ENCODE measurements around the gene PTEN.
A peak's percentile ranks its signal among the peaks of the same experiment; 100 is the strongest.
"Not testable (repeated sequence)": the region's sequence is repeated elsewhere in the genome, so short reads cannot be mapped to it uniquely, and the experiment has no call there.

PTEN gene

DNA sequence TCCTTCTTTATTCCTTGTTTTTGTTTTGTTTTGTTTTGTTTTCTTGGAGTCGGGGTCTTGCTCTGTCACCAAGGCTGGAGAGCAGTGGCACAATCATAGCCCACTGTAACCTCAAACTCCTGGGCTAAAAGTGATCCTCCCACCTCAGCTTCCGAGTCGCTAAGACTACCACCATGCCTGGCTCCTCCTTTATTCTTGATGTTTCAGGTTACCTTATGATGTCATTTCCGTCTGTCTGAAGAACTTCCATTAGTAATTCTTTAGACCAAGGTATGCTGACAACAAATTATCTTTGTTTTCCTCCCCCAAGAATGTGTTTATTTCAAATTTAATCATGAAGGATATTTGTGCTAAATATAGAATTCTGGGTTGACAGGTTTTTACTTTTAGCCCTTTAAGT is 27.3 kb upstream of the PTEN start:
- in situ Hi-C loops (cut with HindIII; ENCODE audit: low pct_unique_long_range_greater_than_20kb, low sequenced_read_pairs), result no loop called here
- no peak for TF ChIP-seq JUND (IDR thresholded peaks at IDR 0.05; ENCODE audit: low read depth)
- no peak for DNase-seq (ENCODE audit: low read depth in 1 of 2, low spot score in 1 of 2)

DNA sequence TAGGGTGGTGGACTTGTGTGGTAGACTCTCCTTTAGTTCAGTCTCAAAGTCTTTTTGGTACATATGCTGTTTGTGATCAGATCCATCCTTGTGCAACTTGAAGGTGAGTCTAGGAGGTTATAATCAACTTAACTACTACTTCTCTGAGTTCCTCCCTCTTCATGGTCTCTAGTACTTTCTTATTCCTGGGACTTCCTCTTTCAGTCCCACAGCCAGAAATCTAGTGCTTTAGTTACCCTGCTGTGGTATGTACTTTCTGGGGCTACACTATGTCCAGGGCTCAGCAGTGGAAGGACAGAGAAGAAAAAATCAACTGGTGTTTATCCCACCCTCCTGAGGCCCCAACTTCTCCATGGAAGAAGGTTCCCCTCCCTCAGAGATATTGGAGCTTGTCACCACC is 26.0 kb upstream of the PTEN start:
- in situ Hi-C loops (cut with HindIII; ENCODE audit: low pct_unique_long_range_greater_than_20kb, low sequenced_read_pairs), result no loop called here
- no peak for DNase-seq (ENCODE audit: low read depth in 1 of 2, low spot score in 1 of 2)
- TF ChIP-seq JUND (IDR thresholded peaks at IDR 0.05; ENCODE audit: low read depth), result no peak

DNA sequence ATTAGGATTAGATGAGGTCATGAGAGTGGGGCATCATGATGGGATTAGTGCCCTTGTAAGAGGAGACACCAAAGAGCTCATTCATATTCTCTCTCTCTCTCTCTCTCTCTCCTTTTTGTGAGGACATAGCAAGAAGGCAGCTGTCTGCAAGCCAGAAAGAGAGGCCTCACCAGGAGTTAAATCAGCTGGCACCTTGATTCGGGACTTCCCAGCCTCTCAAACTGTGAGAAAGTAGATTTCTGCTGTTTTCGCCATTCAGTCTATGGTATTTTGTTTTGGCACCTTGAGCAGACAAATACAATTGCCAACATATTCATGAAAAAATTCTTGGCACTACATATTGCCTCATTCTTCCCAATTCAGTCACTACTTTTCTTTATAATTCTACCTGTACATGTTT is 24.8 kb upstream of the PTEN start:
- TF ChIP-seq JUND (IDR thresholded peaks at IDR 0.05; ENCODE audit: low read depth), result no peak
- DNase-seq (ENCODE audit: low read depth in 1 of 2, low spot score in 1 of 2), result no peak
- in situ Hi-C loops (cut with HindIII; ENCODE audit: low pct_unique_long_range_greater_than_20kb, low sequenced_read_pairs), result no loop called here

DNA sequence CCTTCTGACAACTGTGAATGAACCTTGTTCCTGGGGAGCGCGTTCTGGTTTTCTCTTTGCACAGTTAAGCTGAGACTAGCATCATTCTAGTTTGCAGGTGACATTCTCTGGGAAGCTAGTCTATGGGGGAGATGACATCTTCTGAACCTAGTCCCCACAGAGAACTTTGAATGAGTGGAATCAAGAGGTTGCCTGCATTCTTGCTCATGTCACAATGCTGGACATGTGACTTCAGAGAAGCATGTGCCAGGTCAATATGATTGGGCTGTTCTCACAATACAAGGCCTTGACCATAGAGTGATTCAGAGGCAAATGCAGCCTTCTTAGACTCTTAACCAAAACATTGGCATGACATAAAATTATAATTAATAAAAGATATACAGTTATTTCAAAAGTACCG is 22.2 kb upstream of the PTEN start:
- TF ChIP-seq JUND (IDR thresholded peaks at IDR 0.05; ENCODE audit: low read depth), result no peak
- in situ Hi-C loops (cut with HindIII; ENCODE audit: low pct_unique_long_range_greater_than_20kb, low sequenced_read_pairs), result no loop called here
- DNase-seq (ENCODE audit: low read depth in 1 of 2, low spot score in 1 of 2), result no peak

DNA sequence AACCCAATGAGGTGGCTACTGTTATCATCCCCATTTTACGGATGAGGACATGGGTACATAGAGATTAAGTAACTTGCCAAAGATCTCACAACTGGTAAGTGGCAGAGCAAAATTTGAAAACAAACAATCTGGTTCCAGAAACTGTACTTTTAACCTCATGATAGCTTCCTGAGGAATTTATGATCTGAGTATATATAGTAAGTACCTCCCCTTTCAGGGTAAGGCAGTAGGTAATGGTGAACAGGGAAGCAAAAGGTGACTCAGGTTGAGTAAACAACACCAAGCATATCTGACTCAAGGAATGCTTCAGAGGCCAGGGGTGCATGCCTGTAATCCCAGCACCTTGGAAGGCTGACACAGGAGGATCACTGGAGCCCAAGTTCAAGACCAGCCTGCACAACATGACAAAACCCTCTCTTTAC is 21.2 kb upstream of the PTEN start:
- in situ Hi-C loops (cut with HindIII; ENCODE audit: low pct_unique_long_range_greater_than_20kb, low sequenced_read_pairs), result no loop called here
- no peak for TF ChIP-seq JUND (IDR thresholded peaks at IDR 0.05; ENCODE audit: low read depth)
- DNase-seq (ENCODE audit: low read depth in 1 of 2, low spot score in 1 of 2), result no peak

DNA sequence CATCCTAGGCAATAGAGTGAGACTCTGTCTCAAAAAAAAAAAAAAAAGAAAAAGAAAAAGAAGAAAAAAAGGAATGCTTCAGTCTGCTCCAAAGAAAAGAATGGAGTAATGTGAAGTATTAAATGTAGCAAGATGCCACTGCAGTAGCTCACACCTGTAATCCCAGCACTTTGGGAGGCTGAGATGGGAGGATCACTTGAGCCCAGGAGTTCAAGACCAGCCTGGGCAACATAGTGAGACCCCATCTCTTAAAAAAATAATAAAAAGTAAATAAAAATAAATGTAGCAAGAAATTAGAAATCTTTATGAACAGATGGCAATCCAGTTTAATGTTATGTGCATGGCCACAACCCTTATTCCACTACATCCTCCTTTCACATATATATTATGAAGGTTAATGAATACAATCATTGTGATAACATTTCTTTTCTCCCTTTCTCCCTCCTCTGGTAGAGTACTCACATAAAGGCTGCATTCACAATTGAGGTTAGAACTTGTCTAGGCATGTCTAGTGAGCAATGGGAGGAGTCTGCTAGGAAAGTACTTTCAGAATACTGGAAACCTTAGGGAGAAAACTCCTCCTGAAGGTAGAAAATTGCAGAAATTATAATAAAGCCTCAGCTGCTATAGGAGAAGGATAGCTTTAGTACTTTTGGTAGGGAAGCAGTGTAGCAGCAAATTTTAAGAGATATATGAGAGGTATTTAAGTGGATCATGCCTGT is 20.5 kb upstream of the PTEN start:
- no peak for TF ChIP-seq JUND (IDR thresholded peaks at IDR 0.05; ENCODE audit: low read depth)
- peak in 1 of 2 experiments; percentile 65 for DNase-seq (ENCODE audit: low read depth in 1 of 2, low spot score in 1 of 2)
- in situ Hi-C loops (cut with HindIII; ENCODE audit: low pct_unique_long_range_greater_than_20kb, low sequenced_read_pairs), result no loop called here

DNA sequence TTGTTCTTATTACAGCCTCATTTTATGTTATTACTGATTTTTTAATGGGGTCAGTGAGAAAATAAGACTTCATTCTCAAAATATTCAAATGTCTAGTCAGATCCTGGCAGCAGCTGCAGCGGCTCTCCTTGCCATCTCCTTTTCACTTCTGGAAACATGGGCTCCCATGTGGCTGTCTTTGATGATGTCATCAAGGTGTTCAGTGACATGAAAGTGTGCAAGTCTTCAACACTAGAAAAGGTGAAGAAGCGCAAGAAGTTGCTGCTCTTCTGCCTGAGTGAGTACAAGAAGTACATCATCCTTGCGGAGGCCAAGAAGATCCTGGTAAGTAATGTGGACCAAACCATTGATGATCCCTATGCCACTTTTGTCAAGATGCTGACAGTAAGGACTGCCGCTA is 19.7 kb upstream of the PTEN start:
- no peak for DNase-seq (ENCODE audit: low read depth in 1 of 2, low spot score in 1 of 2)
- TF ChIP-seq JUND (IDR thresholded peaks at IDR 0.05; ENCODE audit: low read depth), result no peak
- in situ Hi-C loops (cut with HindIII; ENCODE audit: low pct_unique_long_range_greater_than_20kb, low sequenced_read_pairs), result no loop called here

DNA sequence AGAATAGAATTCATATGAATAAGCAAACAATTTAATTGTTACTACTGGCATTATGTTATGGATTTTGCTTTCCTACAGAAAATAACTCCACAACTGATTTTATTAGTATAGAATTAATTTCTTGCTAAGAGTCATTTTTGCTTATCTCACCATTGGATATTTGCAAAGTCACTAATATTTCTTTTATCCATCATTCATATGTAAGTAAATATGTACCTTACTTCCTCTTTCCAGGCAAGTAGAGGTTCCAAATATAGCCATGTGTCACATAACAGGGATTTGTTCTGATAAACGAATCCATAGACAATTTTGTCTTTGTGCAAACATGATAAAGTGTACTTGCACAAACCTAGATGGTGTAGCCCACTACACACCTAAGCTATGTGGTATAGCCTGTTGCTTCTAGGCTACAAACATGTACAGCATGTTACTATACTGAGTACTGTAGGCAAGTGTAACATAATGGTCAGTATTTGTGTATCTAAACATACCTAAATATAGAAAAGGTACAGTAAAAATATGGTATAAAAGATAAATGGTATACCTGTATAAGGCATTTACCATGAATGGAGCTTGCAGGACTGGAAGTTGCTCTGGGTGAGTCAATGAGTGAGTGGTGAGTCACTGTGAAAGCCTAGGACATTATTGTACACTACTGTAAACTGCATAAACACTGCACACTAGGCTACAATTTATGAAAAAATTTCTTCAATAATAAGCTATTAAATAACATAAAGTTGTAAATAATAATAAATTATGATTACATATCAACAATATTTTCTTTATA is 18.4 kb upstream of the PTEN start:
- DNase-seq (ENCODE audit: low read depth in 1 of 2, low spot score in 1 of 2), result no peak
- no peak for TF ChIP-seq JUND (IDR thresholded peaks at IDR 0.05; ENCODE audit: low read depth)
- in situ Hi-C loops (cut with HindIII; ENCODE audit: low pct_unique_long_range_greater_than_20kb, low sequenced_read_pairs), result no loop called here

DNA sequence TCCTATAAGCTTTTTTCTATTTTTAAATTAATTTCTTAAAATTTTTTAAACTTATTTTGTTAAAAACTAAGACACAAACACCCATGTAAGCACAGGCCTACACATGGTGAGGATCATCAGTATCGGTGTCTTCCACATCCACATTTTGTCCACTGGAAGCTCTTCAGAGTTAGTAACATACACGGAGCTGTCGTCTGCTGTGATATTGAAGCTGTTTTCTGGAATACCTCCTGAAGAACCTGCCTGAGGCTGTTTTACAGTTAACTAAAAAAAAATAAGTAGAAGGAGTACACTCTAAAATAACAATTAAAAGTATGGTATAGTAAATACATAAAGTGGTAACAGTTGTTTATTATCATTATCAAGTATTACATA is 17.8 kb upstream of the PTEN start:
- in situ Hi-C loops (cut with HindIII; ENCODE audit: low pct_unique_long_range_greater_than_20kb, low sequenced_read_pairs), result no loop called here
- no peak for DNase-seq (ENCODE audit: low read depth in 1 of 2, low spot score in 1 of 2)
- TF ChIP-seq JUND (IDR thresholded peaks at IDR 0.05; ENCODE audit: low read depth), result no peak

DNA sequence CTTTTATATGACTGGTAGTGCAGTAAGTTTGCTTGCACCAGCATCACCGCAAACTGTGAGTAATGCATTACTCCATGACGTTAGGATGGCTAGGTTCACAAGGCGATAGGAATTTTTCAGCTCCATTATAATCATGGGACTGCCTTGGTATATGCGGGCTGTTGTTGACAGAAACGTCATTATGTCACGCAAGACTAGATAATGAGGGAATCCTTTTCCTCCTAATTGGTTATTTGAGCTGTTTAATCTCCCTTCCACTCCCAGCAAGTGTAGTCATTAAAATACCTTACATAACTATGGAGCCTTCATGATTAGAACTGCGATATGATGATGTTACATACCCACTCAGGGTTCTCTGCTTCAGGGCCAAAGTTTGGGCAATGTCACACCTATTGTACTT is 17.4 kb upstream of the PTEN start:
- no peak for TF ChIP-seq JUND (IDR thresholded peaks at IDR 0.05; ENCODE audit: low read depth)
- in situ Hi-C loops (cut with HindIII; ENCODE audit: low pct_unique_long_range_greater_than_20kb, low sequenced_read_pairs), result no loop called here
- peak in 1 of 2 experiments; percentile 45 for DNase-seq (ENCODE audit: low read depth in 1 of 2, low spot score in 1 of 2)

DNA sequence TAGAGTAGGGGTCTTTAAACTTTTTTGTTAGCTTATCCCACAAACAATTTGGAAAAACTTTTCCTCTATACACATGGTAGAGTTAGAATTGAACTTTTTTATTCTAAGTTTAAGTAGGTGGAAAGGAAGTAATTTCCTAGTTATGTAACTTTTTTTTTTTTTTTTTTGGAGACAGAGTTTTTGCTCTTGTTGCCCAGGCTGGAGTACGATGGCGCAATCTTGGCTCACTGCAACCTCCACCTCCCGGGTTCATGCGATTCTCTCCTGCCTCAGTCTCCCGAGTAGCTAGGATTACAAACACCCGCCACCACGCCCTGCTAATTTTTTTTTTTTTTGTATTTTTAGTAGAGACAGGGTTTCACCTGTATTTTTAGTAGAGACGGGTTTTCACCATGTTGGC is 16.7 kb upstream of the PTEN start:
- in situ Hi-C loops (cut with HindIII; ENCODE audit: low pct_unique_long_range_greater_than_20kb, low sequenced_read_pairs); DNase-seq (ENCODE audit: low read depth in 1 of 2, low spot score in 1 of 2): not testable (repeated sequence)

DNA sequence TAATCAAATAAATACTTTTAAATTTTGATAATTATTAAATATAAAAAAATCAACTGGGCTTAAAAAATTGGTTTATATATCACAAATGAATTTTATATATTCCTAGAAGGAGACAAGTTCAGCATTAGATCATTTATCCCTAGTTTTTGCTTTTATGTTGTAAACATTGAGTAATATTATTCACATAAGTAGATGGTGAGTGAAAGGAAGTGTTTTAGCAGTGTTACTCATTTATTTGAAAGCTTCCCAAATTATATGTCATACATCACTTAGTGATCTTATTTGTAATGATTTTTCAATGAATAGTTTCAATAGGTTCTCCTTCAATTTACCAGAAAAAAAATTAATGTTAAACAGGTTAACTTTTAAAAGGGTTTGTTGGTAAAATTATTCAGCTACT is 15.9 kb upstream of the PTEN start:
- in situ Hi-C loops (cut with HindIII; ENCODE audit: low pct_unique_long_range_greater_than_20kb, low sequenced_read_pairs), result no loop called here
- TF ChIP-seq JUND (IDR thresholded peaks at IDR 0.05; ENCODE audit: low read depth), result no peak
- no peak for DNase-seq (ENCODE audit: low read depth in 1 of 2, low spot score in 1 of 2)

DNA sequence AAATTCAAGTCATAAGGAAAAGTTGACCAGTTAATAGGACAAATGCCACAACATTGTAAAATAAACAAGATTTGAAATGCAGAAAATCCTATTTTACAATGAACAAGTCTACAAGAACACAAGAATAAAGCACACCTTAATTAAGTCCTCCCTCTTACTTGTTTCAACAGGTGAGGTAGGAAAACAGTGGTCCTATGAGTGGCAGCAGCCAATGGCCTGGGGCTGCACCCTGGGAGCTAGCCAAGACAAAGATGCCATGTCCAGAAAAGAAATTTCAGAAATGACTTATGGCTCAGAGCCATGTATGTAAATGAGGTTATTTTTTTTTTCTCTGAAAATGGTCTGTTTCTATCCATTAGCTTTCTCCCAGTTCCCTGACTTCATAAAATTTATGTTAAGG is 14.4 kb upstream of the PTEN start:
- peak in 1 of 2 experiments; percentile 90 for DNase-seq (ENCODE audit: low read depth in 1 of 2, low spot score in 1 of 2)
- in situ Hi-C loops (cut with HindIII; ENCODE audit: low pct_unique_long_range_greater_than_20kb, low sequenced_read_pairs), result no loop called here
- no peak for TF ChIP-seq JUND (IDR thresholded peaks at IDR 0.05; ENCODE audit: low read depth)
